GM18520 (cell line): Measurements from ENCODE around the gene DCAF5.
"Not testable (repeated sequence)": the region's sequence is repeated elsewhere in the genome, so short reads cannot be mapped to it uniquely, and the experiment has no call there.

Source experiments
- ATAC-seq: cut with Tn5 transposase; IDR thresholded peaks from one replicate; pipeline ENCODE4 v1.9.1; 2021; ENCODE audit not compliant: unreplicated experiment

DCAF5 gene

GRCh38 chr14:69043596-69044260 is 109.2 kb downstream of the DCAF5 start:
- no peak for ATAC-seq

GRCh38 chr14:69042787-69043444 is 110.0 kb downstream of the DCAF5 start:
- ATAC-seq = no peak

- ATAC-seq = no peak
Measured at GRCh38 chr14:69042299-69042698, 110.6 kb downstream of the DCAF5 start.

- no peak for ATAC-seq
Measured at GRCh38 chr14:69041783-69042182, 111.1 kb downstream of the DCAF5 start.

- ATAC-seq = no peak
Measured at GRCh38 chr14:69040353-69040752, 112.6 kb downstream of the DCAF5 start.

- ATAC-seq = no peak
Measured at GRCh38 chr14:69039288-69039628, 113.7 kb downstream of the DCAF5 start.

- no peak for ATAC-seq
Measured at GRCh38 chr14:69038455-69039287, 114.2 kb downstream of the DCAF5 start.

- no peak for ATAC-seq
Measured at GRCh38 chr14:69037790-69038454, 115.0 kb downstream of the DCAF5 start.

- no peak for ATAC-seq
Measured at GRCh38 chr14:69036757-69037506, 116.0 kb downstream of the DCAF5 start.

GRCh38 chr14:69034612-69035262 is 118.2 kb downstream of the DCAF5 start:
- ATAC-seq = no peak

GRCh38 chr14:69027242-69027913 is 125.5 kb downstream of the DCAF5 start:
- no peak for ATAC-seq

GRCh38 chr14:69023035-69023434 is 129.9 kb downstream of the DCAF5 start:
- no peak for ATAC-seq

- ATAC-seq = not testable (repeated sequence)
Measured at GRCh38 chr14:69022093-69022492, 130.8 kb downstream of the DCAF5 start.

- no peak for ATAC-seq
Measured at GRCh38 chr14:69017706-69018105, 135.2 kb downstream of the DCAF5 start.

- ATAC-seq = no peak
Measured at GRCh38 chr14:69014829-69015259, 138.1 kb downstream of the DCAF5 start.

- no peak for ATAC-seq
Measured at GRCh38 chr14:69013943-69014782, 138.8 kb downstream of the DCAF5 start.

- ATAC-seq = no peak
Measured at GRCh38 chr14:69012256-69012953, 140.5 kb downstream of the DCAF5 start.

GRCh38 chr14:69010648-69011047 is 142.3 kb downstream of the DCAF5 start:
- ATAC-seq = no peak
